Measurements from ENCODE around the gene MAN2A1.

GRCh38 chr5:109748546-109748945 lies 58.8 kb downstream of the MAN2A1 start:
- TF ChIP-seq POLR2A (IDR thresholded peaks at IDR 0.05; ENCODE audit: low read depth, low read length) = no peak
- TF ChIP-seq TAF1 (IDR thresholded peaks at IDR 0.05; ENCODE audit: low read depth, low read length) = no peak
- no peak for TF ChIP-seq POLR2AphosphoS5 (IDR thresholded peaks at IDR 0.05; ENCODE audit: low read depth, low read length)
- no peak for TF ChIP-seq SPI1 (IDR thresholded peaks at IDR 0.05; ENCODE audit: low read depth, low read length)

Measured in GM12891 (cell line).